ENCODE data around the gene FAHD1. TPM values are rescaled to one million over a fixed set of nuclear protein-coding genes. Genes with fewer than 3 reads are reported as not detected.
A peak's percentile ranks its signal among the peaks of the same experiment; 100 is the strongest.

The FAHD1 gene
- total RNA-seq, 1 donor, result 51.8 TPM

- DNase-seq (ENCODE audit: low read depth), result no peak
Observed at GRCh38 chr16:1822801-1823200, 4.2 kb upstream of the FAHD1 start.

GRCh38 chr16:1823821-1824220 lies 3.2 kb upstream of the FAHD1 start:
- TF ChIP-seq CTCF (IDR thresholded peaks at IDR 0.05; ENCODE audit: insufficient read depth, low read depth, low read length), result peak; percentile 36
- H3K4me3 ChIP-seq (ENCODE audit: low read depth, low read length), result no peak overlapping the region
- peak; percentile 63 for DNase-seq (ENCODE audit: low read depth)

More at GRCh38 chr16:1822801-1823200, 4.2 kb upstream of the FAHD1 start:
- TF ChIP-seq CTCF (IDR thresholded peaks at IDR 0.05; ENCODE audit: insufficient read depth, low read depth, low read length), result no peak
- no peak overlapping the region for H3K4me3 ChIP-seq (ENCODE audit: low read depth, low read length)

GRCh38 chr16:1825381-1825863 lies 1.6 kb upstream of the FAHD1 start:
- TF ChIP-seq CTCF (IDR thresholded peaks at IDR 0.05; ENCODE audit: insufficient read depth, low read depth, low read length), result no peak
- H3K4me3 ChIP-seq (ENCODE audit: low read depth, low read length), result peak overlapping the region; percentile 97
- DNase-seq (ENCODE audit: low read depth), result no peak

- H3K4me3 ChIP-seq (ENCODE audit: low read depth, low read length), result peak overlapping the region; percentile 97
- no peak for TF ChIP-seq CTCF (IDR thresholded peaks at IDR 0.05; ENCODE audit: insufficient read depth, low read depth, low read length)
- peak; percentile 64 for DNase-seq (ENCODE audit: low read depth)
Observed at GRCh38 chr16:1825864-1826690, 929 bp upstream of the FAHD1 start.

- DNase-seq (ENCODE audit: low read depth), result peak; percentile 18
- H3K4me3 ChIP-seq (ENCODE audit: low read depth, low read length), result peak overlapping the region; percentile 97
- no peak for TF ChIP-seq CTCF (IDR thresholded peaks at IDR 0.05; ENCODE audit: insufficient read depth, low read depth, low read length)
Observed at GRCh38 chr16:1828645-1829410, 1.8 kb downstream of the FAHD1 start.

GRCh38 chr16:1830213-1830612 lies 3.2 kb downstream of the FAHD1 start:
- no peak for DNase-seq (ENCODE audit: low read depth)
- TF ChIP-seq CTCF (IDR thresholded peaks at IDR 0.05; ENCODE audit: insufficient read depth, low read depth, low read length), result no peak

More at GRCh38 chr16:1830213-1830612, 3.2 kb downstream of the FAHD1 start:
- H3K4me3 ChIP-seq (ENCODE audit: low read depth, low read length), result no peak overlapping the region

Measured in fibroblast of villous mesenchyme (primary cell).